Uterus (tissue), 2 donors: ENCODE data around the gene OTOG.

Source experiments
- CTCF ChIP-seq, 4 experiments: fragments of 200-600 bp in 2 of 4; fragments of 450-650 bp in 2 of 4; sonication (generic) in 2 of 4; IDR thresholded peaks; one replicate each; pipeline ENCODE4 v1.5.1; 2016 to 2019; ENCODE audit warnings: antibody characterized with exemption in 4 of 4, mild to moderate bottlenecking in 2 of 4, moderate library complexity in 1 of 4
- POLR2A ChIP-seq, 2 donors: fragments of 450-650 bp; IDR thresholded peaks; one replicate each; pipeline ENCODE4 v1.6.1; 2016; ENCODE audit warnings: antibody characterized with exemption in 2 of 2, mild to moderate bottlenecking in 1 of 2, moderate library complexity in 1 of 2

GRCh38 chr11:17637901-17638300, 90.8 kb downstream of the OTOG start:
- TF ChIP-seq CTCF (IDR thresholded peaks at IDR 0.05) (no peak), POLR2A (IDR thresholded peaks at IDR 0.05) (no peak)
